Measurements from ENCODE around the gene MKI67. TPM values are rescaled to one million over a fixed set of nuclear protein-coding genes. Genes with fewer than 3 reads are reported as not detected.

MKI67 gene
- total and polyA plus RNA-seq, 10 of the 15 experiments (the other 5 are each of a cell fraction or from before 2014, with no cell fraction given): 22.3 to 183 (median 82.9) TPM

DNA sequence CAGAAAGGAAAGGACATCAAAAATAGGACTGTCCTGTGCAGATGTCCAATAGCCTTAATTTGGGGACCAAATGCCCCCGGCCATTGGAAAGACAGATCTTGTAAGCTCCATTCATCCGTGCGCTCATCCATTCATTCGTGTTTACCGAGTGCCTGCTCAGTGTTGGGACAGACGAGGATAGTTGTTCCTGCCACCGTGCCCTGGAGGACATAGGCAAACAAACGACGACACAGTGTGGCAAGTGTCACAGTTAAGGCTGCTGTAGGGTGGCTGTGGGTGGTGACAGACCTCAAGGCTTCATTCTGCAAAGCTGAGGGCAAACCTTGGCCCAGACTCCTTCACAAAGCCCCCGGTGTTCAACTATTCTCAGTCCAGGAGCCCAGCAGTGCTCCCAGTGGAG, 27.6 kb downstream of the MKI67 start:
- in situ Hi-C loops (cut with MboI) (no loop called here), intact Hi-C loops (cut with micrococcal nuclease; ENCODE audit: unreplicated experiment) (no loop called here)
- no peaks in the 10 kb centered on the region for H3K9me3 ChIP-seq (replicated peaks; ENCODE audit: control insufficient read depth, insufficient read depth, low read length)
- BruUV-seq (replicated peaks): TSS peak; percentile 29
- ChIA-PET SMC1A (ENCODE audit: uncharacterized antibody, unreplicated experiment) (interaction anchor here (1.0 kb wide), 1 partner anchor 25 kb away, joined by 5 read pairs; no protein-coding TSS in a partner anchor), CTCF (no interaction called here), RAD21 (ENCODE audit: unreplicated experiment) (no interaction called here), POLR2A (no interaction called here)
- peaks cover 31 to 52% of the 10 kb centered on the region in 2 experiments for H3K36me3 ChIP-seq (ENCODE audit: control insufficient read depth in 2 of 2, insufficient read depth in 2 of 2, low read length in 1 of 2)
- H3K4me1 ChIP-seq (ENCODE audit: control insufficient read depth, insufficient read depth, low read length): no peaks in the 10 kb centered on the region
- ATAC-seq: no peak
- H2AFZ ChIP-seq (ENCODE audit: control insufficient read depth, low read depth, low read length): no peak overlapping the region
- no peak overlapping the region for H3K4me3 ChIP-seq
- H3K4me2 ChIP-seq (ENCODE audit: control insufficient read depth, insufficient read depth): no peak overlapping the region
- no peaks in the 10 kb centered on the region for H3K27me3 ChIP-seq (replicated peaks in 1 of 2; ENCODE audit: control insufficient read depth in 2 of 2, insufficient read depth in 2 of 2, low read length in 1 of 2)
- FAIRE-seq: no peak
- TF ChIP-seq POLR2AphosphoS2 (IDR thresholded peaks at IDR 0.05; ENCODE audit: low read depth, low read length) (0 out of 2 replicates have a peak, but pooled peaks have one; percentile 39), HCFC1 (IDR thresholded peaks at IDR 0.05; ENCODE audit: low read length) (no peak), MTA3 (IDR thresholded peaks at IDR 0.05; ENCODE audit: borderline replicate concordance, low read length) (no peak), TAF1 (IDR thresholded peaks at IDR 0.05; ENCODE audit: borderline replicate concordance, low read depth, low read length) (no peak), SP1 (IDR thresholded peaks at IDR 0.05; ENCODE audit: low read depth, low read length) (no peak)
- no peaks in the 10 kb centered on the region; the same call in 1 of the 2 replicates for H4K20me1 ChIP-seq (ENCODE audit: control insufficient read depth, insufficient read depth)
- no peaks in the 10 kb centered on the region for H3K79me2 ChIP-seq (ENCODE audit: control insufficient read depth, insufficient read depth, low read length)
- H3K9ac ChIP-seq (ENCODE audit: control insufficient read depth, insufficient read depth, low read length): no peak overlapping the region
- H3K27ac ChIP-seq (ENCODE audit: control insufficient read depth, insufficient read depth): no peak overlapping the region
- 97% methylated on average over 10 of the region's 10 CpGs for WGBS (ENCODE audit: insufficient coverage, insufficient replicate concordance, low lambda C conversion rate, missing lambda C conversion rate)
- no peak for DNase-seq (ENCODE audit: low read depth, low spot score)

DNA sequence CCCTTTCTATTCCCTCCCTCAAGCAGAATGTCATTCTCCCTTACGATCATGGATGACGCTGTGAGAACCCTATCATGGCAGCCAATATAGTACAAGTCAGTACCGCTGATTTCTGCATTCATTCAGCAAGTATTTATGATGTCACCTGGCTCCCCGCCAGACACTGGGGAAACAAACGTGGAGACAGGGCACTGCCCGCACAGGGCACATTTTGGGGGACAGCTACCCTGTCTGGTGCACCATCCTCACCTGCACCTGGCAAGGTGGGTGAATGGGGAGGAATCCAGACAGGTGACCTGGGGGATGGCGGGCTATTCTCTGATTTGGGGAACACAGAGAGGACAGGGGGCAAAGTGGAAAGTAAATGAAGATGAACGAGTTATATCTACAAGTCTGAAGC, 28.4 kb downstream of the MKI67 start:
- ChIA-PET SMC1A (ENCODE audit: uncharacterized antibody, unreplicated experiment) (no interaction called here), CTCF (no interaction called here), POLR2A (no interaction called here), RAD21 (ENCODE audit: unreplicated experiment) (no interaction called here)
- no peak overlapping the region for H2AFZ ChIP-seq (ENCODE audit: control insufficient read depth, low read depth, low read length)
- no peak for FAIRE-seq
- no peak for ATAC-seq
- H4K20me1 ChIP-seq (ENCODE audit: control insufficient read depth, insufficient read depth): no peaks in the 10 kb centered on the region
- in situ Hi-C loops (cut with MboI) (no loop called here), intact Hi-C loops (cut with micrococcal nuclease; ENCODE audit: unreplicated experiment) (no loop called here)
- no peak overlapping the region for H3K9ac ChIP-seq (ENCODE audit: control insufficient read depth, insufficient read depth, low read length)
- over 99% methylated on average over 8 of the region's 8 CpGs for WGBS (ENCODE audit: insufficient coverage, insufficient replicate concordance, low lambda C conversion rate, missing lambda C conversion rate)
- no peak overlapping the region for H3K27ac ChIP-seq (ENCODE audit: control insufficient read depth, insufficient read depth)
- no peak overlapping the region for H3K4me2 ChIP-seq (ENCODE audit: control insufficient read depth, insufficient read depth)
- H3K36me3 ChIP-seq (ENCODE audit: control insufficient read depth in 2 of 2, insufficient read depth in 2 of 2, low read length in 1 of 2): peaks cover 25 to 43% of the 10 kb centered on the region in 2 experiments
- H3K4me3 ChIP-seq: no peak overlapping the region
- no TSS peak for BruUV-seq (replicated peaks)
- no peaks in the 10 kb centered on the region for H3K79me2 ChIP-seq (ENCODE audit: control insufficient read depth, insufficient read depth, low read length)
- H3K4me1 ChIP-seq (ENCODE audit: control insufficient read depth, insufficient read depth, low read length): no peaks in the 10 kb centered on the region
- no peaks in the 10 kb centered on the region for H3K27me3 ChIP-seq (replicated peaks in 1 of 2; ENCODE audit: control insufficient read depth in 2 of 2, insufficient read depth in 2 of 2, low read length in 1 of 2)
- no peak for DNase-seq (ENCODE audit: low read depth, low spot score)
- TF ChIP-seq RUNX3 (IDR thresholded peaks at IDR 0.05; ENCODE audit: low read length) (no peak), SPI1 (IDR thresholded peaks at IDR 0.05; ENCODE audit: borderline replicate concordance, insufficient read depth, low read depth, low read length) (no peak), NFIC (IDR thresholded peaks at IDR 0.05; ENCODE audit: low read depth, low read length) (no peak), POLR2A (IDR thresholded peaks at IDR 0.05; ENCODE audit: low read depth, low read length) (0 out of 2 replicates have a peak, but pooled peaks have one; percentile 35), ZNF687 (IDR thresholded peaks at IDR 0.05) (no peak), GABPA (IDR thresholded peaks at IDR 0.05; ENCODE audit: low read depth) (no peak)
- no peaks in the 10 kb centered on the region for H3K9me3 ChIP-seq (replicated peaks; ENCODE audit: control insufficient read depth, insufficient read depth, low read length)
